T-helper 1 cell treated with Interleukin-12 subunit alpha and Interleukin-12 subunit beta and Interleukin-4 antibody, amounts not matched to agents 30 ng/mL and 1 ng/mL, for 36 hours (primary cell): Measurements from ENCODE around the gene AP4M1. TPM values are rescaled to one million over a fixed set of nuclear protein-coding genes. Genes with fewer than 3 reads are reported as not detected.

Experiments used
- intact Hi-C: fragments of 100-400 bp; cut with micrococcal nuclease; formaldehyde crosslinking; loops from one replicate; pipeline ENCODE4 v1.15.1; 2024
- total RNA-seq: library from RNA; stranded (reverse); gene quantifications from 2 replicates; pipeline ENCODE4 v1.2.3, GENCODE V29; 2022

AP4M1 gene, protein sequence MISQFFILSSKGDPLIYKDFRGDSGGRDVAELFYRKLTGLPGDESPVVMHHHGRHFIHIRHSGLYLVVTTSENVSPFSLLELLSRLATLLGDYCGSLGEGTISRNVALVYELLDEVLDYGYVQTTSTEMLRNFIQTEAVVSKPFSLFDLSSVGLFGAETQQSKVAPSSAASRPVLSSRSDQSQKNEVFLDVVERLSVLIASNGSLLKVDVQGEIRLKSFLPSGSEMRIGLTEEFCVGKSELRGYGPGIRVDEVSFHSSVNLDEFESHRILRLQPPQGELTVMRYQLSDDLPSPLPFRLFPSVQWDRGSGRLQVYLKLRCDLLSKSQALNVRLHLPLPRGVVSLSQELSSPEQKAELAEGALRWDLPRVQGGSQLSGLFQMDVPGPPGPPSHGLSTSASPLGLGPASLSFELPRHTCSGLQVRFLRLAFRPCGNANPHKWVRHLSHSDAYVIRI
- 10.7 and 12.0 TPM in 2 replicates for total RNA-seq

DNA sequence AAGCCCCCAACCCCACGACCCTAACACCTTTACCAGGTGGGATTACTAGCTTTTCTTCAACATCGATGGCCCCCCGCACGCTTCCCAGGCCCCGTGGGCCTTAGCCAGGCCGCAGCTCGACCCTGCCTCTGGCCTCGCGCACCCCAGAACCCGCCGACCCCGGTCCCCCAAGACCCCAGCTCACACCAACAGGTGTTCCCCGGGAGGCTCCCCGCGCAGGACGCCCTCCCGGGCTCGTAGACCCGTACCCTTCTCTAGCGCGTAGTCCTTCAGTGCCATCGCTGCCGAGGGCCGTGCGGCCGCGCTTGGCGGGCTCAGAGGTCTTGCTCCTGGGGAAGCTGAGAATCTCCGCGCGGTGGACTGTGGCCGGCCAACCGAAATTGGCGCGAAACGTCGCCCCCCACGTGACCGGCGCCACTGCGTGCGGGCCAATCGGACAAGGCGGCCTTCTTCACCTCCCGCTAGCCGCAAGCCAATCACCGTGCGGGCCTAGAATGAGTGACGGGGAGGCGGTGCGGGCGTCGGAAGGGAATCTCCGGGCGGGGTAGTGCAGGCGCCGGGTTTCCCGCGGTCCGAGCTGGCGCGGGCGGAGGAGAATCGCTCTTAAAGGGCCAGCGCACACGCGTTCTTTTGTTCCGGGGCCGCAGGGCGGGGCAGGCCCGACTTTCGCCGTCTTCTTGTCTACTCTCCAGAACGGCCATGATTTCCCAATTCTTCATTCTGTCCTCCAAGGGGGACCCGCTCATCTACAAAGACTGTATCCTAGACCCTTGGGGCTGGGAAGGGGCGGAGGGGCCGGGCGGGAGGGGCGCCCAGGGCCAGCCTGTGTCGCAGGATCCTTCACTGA lies at the start of gene AP4M1, which contains the start of gene MCM7:
TSS of gene AP4M1 (plus strand) at position 628 of the 847 bp plus-strand sequence. CDS start at position 700, 72 bp downstream.
TSS of gene MCM7 (minus strand) at position 382 of the 847 bp plus-strand sequence. CDS start at position 279, 103 bp downstream.
- intact Hi-C loops: loop anchor here (1.0 to 5.0 kb wide), 8 partner anchors 18 to 752 kb away; partner anchors contain the start of genes CNPY4, FBXO24, LAMTOR4 and LRCH4

DNA sequence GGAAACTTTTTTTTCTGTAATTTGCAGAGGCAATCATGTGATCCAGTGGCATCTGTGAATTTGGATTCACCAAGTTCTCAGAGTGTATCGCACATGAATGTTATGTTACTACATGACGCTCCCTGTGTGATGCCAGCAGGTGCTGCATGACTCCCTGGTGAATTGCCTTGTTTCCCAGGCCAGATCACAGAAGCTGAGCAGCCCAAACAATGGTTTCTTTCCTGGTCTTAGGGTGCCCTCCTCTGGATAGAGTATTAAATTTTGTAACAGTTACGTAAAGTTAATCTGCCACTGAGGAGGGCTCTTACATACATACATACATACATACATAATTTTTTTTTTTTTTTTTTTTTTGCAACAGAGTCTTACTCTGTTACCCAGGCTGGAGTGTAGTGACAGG lies 48.2 kb upstream of the AP4M1 start:
- intact Hi-C loops: loop anchor here (1.0 kb wide), 3 partner anchors 59 to 140 kb away; no protein-coding TSS in a partner anchor

DNA sequence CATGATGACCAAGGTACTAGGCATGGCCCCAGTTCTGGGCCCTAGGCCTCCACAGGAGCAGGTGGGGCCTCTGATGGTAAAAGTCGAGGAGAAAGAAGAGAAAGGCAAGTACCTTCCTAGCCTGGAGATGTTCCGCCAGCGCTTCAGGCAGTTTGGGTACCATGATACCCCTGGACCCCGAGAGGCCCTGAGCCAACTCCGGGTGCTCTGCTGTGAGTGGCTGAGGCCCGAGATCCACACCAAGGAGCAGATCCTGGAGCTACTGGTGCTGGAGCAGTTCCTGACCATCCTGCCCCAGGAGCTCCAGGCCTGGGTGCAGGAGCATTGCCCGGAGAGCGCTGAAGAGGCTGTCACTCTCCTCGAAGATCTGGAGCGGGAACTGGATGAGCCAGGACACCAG lies 44.4 kb upstream of the AP4M1 start:
- intact Hi-C loops: no loop called here

DNA sequence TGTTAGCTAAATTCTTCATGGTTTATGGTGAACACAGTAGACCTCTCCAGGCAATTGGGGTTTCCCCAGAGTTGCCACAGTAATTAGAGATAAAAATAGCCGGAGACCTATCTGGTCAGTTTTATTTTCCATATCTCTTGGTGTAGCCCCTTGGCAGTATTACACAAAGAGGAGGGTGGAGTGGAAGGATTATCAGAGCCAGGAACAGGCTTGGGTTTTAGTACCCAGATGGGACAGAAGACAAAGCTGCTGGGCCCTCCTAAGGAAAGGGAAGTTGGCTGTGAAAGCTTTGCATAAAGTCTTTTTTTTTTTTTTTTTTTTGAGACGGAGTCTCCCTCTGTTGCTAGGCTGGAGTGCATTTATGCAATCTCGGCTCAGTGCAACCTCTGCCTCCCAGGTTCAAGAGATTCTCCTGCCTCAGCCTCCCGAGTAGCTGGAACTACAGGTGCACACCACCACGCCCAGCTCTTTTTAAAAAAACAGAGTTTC lies 42.1 kb upstream of the AP4M1 start:
- intact Hi-C loops: no loop called here

DNA sequence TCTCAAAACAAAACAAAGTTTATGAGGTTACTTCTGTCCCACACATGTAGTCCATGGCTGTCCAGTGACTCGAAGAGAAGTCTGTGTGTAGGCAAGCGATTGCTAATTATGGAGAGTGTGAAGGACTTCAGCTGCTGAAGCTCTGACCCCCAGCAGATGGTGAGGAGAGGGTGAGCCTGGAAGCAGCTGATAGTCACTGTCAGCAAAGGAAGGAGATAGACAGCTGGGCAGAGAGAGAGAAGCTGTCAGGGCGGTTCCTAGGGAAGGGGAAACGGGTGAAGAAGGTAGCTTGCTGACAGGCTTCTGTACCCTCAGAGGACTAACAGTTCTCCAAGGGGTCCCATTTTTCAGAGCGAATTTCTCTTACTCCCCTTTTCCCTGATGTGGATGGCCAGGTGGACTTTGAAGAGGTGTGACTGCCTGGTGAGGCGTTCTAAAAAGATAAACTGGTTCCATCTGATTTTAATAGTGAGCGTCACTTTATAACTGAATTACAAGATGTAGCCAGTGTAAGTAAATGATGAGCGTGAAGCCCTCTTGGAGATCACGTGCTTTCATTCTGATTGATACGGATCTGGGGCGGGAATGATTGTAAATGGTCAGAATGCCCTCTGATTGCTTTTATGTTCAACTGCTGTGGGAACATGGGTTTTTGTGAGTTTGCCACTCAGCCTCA lies 39.8 kb upstream of the AP4M1 start:
- intact Hi-C loops: no loop called here

DNA sequence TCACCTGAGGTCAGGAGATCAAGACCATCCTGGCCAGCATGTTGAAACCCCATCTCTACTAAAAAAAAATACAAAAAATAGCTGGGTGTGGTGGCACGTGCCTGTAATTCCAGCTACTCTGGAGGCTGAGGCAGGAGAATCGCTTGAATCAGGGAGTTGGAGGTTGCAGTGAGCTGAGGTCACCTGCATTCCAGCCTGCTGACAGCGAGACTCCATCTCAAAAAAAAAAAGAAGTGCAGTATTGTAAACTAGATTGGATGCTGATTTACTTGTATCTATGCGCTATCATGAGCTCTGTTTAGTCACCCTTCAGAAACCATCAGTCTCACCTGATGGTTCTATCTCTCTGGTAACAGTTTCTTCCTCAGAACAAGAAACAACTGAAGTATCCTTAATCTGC lies 38.1 kb upstream of the AP4M1 start:
- intact Hi-C loops: no loop called here

DNA sequence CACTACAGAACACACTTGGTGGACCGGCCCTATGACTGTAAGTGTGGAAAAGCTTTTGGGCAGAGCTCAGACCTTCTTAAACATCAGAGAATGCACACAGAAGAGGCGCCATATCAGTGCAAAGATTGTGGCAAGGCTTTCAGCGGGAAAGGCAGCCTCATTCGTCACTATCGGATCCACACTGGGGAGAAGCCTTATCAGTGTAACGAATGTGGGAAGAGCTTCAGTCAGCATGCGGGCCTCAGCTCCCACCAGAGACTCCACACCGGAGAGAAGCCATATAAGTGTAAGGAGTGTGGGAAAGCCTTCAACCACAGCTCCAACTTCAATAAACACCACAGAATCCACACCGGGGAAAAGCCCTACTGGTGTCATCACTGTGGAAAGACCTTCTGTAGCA lies 37.3 kb upstream of the AP4M1 start:
- intact Hi-C loops: no loop called here

DNA sequence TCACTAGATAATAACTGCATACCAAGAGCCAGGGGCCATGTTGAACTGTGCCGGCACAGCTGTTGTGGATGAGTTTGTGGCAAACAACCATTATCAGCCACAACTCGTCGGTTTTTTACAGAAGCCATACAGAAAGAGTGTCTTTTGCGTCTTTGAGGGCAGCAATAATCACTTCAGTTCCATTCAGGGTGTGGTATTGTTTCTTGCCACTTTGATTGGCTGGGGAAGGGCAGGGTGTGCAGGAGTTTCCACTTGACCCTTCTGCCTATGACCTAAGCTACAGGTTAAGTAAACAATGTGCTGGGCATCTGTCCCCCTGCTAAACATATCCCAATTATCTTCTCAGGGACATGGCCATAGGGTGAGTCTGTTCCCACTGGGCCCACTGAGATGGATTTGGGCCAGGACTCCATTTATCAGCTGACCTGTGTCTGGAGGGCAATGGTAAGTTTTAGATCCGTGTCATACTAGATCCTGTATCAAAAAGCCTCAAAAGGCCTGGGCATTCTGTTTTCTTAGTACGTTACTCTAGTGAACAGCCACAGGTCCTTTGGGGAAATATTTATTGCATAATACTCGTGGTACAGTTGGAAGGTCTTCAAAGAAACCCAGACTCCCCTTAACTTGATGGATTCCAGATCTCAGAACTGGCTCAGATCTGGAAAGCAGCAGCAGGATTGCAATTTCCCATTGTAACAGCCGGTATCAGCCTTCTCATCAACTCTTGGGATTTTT lies 35.8 kb upstream of the AP4M1 start:
- intact Hi-C loops: no loop called here

DNA sequence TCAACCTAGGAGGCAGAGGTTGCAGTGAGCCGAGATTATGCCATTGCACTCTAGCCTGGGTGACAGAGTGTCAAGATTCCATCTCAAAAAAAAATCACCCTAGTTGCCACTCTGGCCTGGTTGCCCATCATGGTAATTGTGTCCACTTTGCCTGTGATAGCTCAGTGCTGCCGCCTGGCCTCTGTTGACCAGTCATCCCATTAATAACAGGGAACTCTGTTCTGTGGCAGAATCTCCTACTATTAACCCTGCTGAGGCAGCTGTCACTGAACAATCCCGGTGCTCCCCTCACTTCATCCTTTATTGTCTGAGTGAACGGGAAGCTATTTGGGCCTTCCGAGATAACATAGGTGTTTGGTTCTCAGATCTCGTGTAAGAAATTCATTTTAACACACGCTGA lies 34.5 kb upstream of the AP4M1 start:
- intact Hi-C loops: no loop called here

DNA sequence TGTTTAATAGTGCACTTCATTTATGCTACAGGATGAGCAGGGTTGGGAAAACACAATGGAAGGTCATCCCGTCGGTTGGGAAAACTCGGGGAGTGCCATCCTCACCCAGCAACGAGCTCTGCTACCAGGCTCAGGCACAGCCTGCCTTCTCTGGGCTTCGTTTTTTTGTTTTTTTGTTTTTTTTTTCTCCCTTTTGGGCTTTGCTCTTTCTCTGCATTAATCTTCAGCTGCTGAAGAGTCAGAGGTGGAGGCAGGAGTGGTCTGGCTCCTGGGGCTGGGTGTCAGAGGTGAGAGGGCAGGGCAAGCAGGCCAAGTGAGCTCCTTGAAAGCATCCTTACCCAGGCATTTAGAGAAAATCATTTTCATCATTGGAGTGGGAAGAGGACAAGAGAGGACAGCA lies 31.5 kb upstream of the AP4M1 start:
- intact Hi-C loops: no loop called here

DNA sequence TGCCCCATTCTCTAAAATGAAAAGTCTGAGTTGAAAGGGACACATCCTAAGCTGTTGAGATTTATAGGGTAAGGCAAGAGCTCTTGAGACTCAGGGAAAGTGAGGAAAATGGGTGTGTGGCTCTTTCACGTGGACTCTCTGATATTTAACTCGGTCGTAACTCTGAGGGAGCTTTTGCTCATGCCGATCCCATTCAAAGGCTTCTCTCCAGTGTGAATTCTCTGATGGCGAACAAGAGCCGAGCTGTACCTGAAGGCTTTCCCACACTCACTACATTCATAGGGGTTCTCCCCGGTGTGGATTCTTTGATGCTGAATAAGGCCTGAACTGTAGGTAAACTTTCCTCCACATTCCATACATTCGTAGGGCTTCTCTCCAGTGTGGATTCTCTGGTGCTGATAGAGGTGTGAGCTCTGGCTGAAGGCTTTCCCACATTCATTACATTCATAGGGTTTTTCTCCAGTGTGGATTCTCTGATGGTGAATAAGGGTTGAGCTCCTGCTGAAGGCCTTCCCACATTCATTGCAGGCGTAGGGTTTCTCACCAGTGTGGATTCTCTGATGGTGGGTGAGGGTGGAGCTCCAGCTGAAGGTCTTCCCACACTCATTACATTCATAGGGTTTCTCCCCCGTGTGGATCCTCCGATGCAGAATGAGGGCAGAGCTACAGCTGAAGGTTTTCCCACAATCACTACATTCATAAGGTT lies 30.3 kb upstream of the AP4M1 start:
- intact Hi-C loops: no loop called here

DNA sequence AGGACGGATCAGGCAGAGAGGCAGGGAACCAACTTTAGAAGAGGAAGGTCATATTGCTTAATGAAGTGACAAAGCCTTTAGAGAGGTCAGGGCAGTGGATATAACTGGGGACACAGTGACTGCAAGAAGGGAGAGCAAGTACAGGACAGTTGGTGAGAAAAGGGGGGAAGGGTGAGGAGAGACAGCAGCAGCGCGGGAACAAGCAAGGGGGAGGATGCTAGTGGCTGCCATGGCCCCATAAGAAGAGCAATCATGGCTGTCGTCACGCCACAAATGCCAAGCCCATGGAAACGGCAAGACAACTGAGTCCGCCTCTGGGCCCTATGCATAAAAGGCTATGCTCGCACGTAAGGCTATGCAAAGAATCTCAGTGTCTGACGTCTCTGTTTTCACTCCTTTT lies 29.0 kb upstream of the AP4M1 start:
- intact Hi-C loops: no loop called here

DNA sequence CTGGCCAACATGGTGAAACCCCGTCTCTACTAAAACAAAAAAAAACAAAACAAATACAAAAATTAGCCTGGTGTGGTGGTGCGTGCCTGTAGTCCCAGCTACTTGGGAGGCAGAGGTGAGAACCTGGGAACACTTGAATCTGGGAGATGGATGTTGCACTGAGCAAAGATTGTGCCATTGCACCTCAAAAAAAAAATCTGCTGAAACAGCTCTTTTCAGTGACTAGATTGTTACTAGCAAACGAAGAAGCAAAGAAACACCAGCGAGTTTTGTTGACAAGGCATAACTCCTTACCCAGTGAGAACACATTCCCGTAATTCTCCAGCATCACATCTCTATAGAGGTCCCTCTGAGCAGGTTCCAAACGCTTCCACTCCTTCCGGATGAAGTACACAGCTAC lies 26.6 kb upstream of the AP4M1 start:
- intact Hi-C loops: no loop called here

DNA sequence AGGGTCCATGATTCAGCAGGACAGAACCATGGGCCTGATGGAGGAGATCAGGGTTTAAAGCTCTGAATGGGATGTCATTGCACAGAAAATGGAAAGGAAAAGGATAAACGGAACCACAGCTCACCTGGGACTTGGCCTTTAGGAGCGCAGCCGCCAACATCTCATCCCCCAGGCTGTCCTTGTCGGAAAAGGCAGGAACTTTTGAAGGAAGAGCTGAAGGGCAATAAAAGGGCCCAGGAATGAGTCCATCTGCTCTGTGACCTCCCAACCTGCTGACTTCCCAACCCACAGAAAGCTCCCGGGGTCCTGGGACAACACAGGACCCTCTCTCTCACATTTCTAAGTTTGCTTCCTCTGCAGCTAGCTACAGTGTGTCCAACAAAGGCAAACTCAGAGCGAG lies 26.0 kb upstream of the AP4M1 start:
- intact Hi-C loops: no loop called here

DNA sequence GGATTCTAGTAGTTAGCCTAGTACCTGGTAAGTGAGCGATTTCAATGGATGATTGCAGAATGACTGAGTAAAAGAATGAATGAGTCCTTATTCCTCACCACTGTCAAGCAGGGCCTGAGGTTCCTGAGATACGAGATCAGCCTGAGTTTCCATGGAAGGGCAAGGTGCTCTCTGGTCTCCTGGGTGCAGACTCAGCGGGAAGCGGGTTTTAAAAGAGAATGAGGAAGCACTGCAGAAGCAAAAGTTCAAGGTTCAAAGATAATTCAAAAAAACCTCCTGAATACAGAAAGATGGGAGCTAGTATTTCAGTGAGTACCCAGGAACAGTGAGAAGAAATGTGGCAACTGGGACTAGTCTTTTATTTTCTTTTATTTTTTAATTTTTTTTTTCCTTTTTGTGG lies 24.2 kb upstream of the AP4M1 start:
- intact Hi-C loops: no loop called here

DNA sequence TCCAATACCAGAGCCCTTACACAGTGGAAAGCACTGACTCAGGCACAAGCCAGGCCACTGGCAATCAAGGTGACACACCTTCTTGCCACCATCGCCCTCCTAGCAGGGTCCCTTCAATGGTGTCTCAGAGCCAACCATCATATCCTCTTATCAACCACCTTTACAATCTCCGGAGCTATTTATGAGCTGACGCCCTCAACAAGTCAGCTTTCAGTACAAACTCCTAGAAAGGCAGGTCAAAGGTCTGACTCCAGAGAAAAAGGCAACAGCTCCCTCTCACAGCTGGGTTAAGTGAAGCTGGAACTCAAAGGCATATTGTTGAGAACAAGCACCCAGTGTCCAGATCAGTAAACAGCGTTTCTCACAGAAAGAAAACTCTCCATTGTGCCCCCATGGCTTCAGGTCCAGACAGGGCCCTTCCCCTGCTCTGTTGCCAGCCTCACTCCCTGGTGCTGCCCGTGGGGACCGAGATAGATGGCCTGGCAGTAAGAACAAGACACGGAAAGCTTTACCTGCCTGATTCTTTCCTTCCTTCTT lies 22.4 kb upstream of the AP4M1 start:
- intact Hi-C loops: no loop called here

DNA sequence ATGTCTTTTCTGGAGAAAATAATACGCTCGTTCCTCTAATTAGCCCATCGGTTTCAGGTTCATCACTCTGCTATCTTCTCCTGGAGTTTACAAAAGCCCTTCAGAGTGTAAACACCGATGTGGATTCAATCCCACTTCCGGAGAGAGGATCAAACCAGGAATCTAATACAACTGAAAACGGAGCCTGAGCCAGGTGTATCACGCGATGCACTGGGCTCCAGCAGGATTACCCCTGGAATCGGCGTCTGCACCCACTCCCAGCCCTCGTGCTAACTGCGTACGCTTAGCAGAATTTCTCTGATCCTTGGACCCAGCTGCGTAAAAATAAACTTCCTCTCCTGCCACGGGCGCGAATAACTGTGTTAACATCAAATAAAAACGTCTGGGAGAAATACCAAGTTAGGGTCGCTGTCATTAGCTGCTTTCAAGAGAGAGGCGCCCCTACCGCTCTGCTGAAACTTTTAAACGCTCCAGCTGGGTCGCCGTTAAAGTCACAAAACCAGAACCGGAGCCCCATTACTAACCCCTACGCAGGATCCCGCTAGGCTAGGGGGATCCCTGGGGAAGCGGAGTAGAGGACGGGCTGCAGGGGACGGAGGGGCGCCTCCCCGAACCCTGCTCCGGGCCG lies 20.4 kb upstream of the AP4M1 start:
- intact Hi-C loops: loop anchor here (1.0 to 10.0 kb wide), 10 partner anchors 20 to 674 kb away; partner anchors contain the start of genes AP4M1, BUD31, CNPY4 and GNB2

DNA sequence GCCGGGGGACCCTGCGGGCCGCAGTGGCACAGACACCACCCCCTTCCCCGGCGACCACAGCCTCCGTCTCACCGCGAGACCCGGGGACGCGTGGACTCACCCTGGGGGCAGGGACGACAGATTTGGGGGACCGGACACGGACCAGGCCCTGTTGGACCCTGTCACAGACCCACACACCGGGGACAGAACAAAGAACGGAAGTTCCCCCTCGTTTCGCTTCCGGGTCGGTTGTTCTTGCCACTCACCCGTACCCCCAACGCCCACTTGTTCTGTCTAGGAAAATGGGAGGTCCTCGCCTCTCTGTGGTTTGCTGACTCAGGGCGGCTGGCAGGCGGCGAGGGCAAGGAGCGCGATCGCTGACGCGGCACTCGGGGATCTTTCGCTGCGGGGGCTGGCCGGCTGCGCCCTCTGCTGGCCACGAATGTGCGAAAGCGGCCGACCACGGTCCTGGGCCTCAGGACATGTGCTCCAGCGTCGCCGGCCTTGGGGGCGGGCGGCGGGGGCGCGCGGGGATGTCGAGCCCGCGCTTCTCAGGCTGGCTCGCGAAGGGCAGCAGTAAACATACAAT lies 19.8 kb upstream of the AP4M1 start, which contains the start of gene ZNF3:
TSS of gene ZNF3 (minus strand) at position 189 of the 568 bp plus-strand sequence. CDS start 4,366 bp downstream, outside the sequence.
- intact Hi-C loops: loop anchor here (1.0 to 10.0 kb wide), 11 partner anchors 20 to 674 kb away; partner anchors contain the start of genes AP4M1, BUD31, CNPY4 and GNB2
